Measurements from ENCODE around the gene MEF2C.

GRCh38 chr5:88830567-88830966 lies 52.4 kb downstream of the MEF2C start:
- TF ChIP-seq EP300 (conservative IDR thresholded peaks at IDR 0.05; ENCODE audit: poor library complexity, severe bottlenecking) (no peak), CTCF (IDR thresholded peaks at IDR 0.05; ENCODE audit: poor library complexity, severe bottlenecking) (no peak), EZH2 (IDR thresholded peaks at IDR 0.05; ENCODE audit: borderline replicate concordance, insufficient read depth, low read length, poor library complexity, severe bottlenecking) (no peak)
